Hepatocyte (in vitro differentiated cells): ENCODE measurements around the gene HOXB3. TPM values are rescaled to one million over a fixed set of nuclear protein-coding genes. Genes with fewer than 3 reads are reported as not detected.

Experiments used
- DNase-seq: peaks from one replicate; pipeline ENCODE4 v3.0.0-alpha.2; 2016; ENCODE audit warnings: low spot score
- H2AFZ ChIP-seq: fragments of 200-600 bp; sonication (generic); 2 replicates; pipeline ENCODE4 v1.6.0; 2016; ENCODE audit warnings: antibody characterized with exemption, mild to moderate bottlenecking
- H3K27ac ChIP-seq: fragments of 200-600 bp; sonication (generic); 2 replicates; pipeline ENCODE4 v1.5.1; 2016; ENCODE audit warnings: mild to moderate bottlenecking
- H3K27me3 ChIP-seq: fragments of 200-600 bp; sonication (generic); 2 replicates; pipeline ENCODE4 v1.6.1; 2016
- H3K36me3 ChIP-seq: fragments of 200-600 bp; sonication (generic); replicated peaks from 2 replicates; pipeline ENCODE4 v1.5.1; 2016; ENCODE audit warnings: low read depth; ENCODE audit not compliant: insufficient read depth
- H3K4me1 ChIP-seq: fragments of 200-600 bp; sonication (generic); 2 replicates; pipeline ENCODE4 v1.5.1; 2016; ENCODE audit warnings: mild to moderate bottlenecking, moderate library complexity; ENCODE audit not compliant: insufficient read depth
- H3K4me2 ChIP-seq: fragments of 200-600 bp; sonication (generic); 2 replicates; pipeline ENCODE4 v1.6.0; 2016
- H3K4me3 ChIP-seq: fragments of 200-600 bp; sonication (generic); 2 replicates; pipeline ENCODE4 v1.5.1; 2016; ENCODE audit warnings: mild to moderate bottlenecking
- H3K79me2 ChIP-seq: fragments of 200-600 bp; sonication (generic); 2 replicates; pipeline ENCODE4 v1.6.0; 2017; ENCODE audit warnings: mild to moderate bottlenecking
- H3K9me2 ChIP-seq: fragments of 200-600 bp; sonication (generic); replicated peaks from 2 replicates; pipeline ENCODE4 v1.6.0; 2017; ENCODE audit warnings: mild to moderate bottlenecking; ENCODE audit not compliant: insufficient read depth
- H3K9me3 ChIP-seq: fragments of 200-600 bp; sonication (generic); 2 replicates; pipeline ENCODE4 v1.5.1; 2016; ENCODE audit warnings: low read depth, mild to moderate bottlenecking
- H4K20me1 ChIP-seq: fragments of 200-600 bp; sonication (generic); 2 replicates; pipeline ENCODE4 v1.6.0; 2016; ENCODE audit warnings: mild to moderate bottlenecking; ENCODE audit not compliant: insufficient read depth, poor library complexity, severe bottlenecking
- EZH2 ChIP-seq: fragments of 200-600 bp; sonication (generic); IDR thresholded peaks from 2 replicates; pipeline ENCODE4 v1.6.1; 2016; ENCODE audit warnings: antibody characterized with exemption, mild to moderate bottlenecking, borderline replicate concordance
- EZH2phosphoT487 ChIP-seq: fragments of 200-600 bp; sonication (generic); IDR thresholded peaks from one replicate; pipeline ENCODE4 v1.6.1; 2018; ENCODE audit warnings: antibody characterized with exemption, mild to moderate bottlenecking, low read depth, moderate library complexity; ENCODE audit not compliant: unreplicated experiment, severe bottlenecking
- WGBS: methylation state at CpG from one replicate; pipeline ENCODE4 v1.1.6; 2016; ENCODE audit warnings: low lambda C conversion rate; ENCODE audit errors: missing lambda C conversion rate; 5-methylcytosine and 5-hydroxymethylcytosine counted together
- polyA plus RNA-seq: library from polyadenylated mRNA; unstranded; fragments of >200 nt; fragmentation: Nextera tagmentation; extraction: Ambion mirVana; gene quantifications from 2 replicates; pipeline ENCODE4 v1.2.1, GENCODE V29; 2016
- total RNA-seq: library from RNA; depleted of rRNA; stranded (reverse); fragments of >200 nt; gene quantifications from 2 replicates; pipeline ENCODE4 v1.2.3, GENCODE V29; 2014
- TF ChIP-seq, protein P1 (sequence below): fragments of 200-600 bp; sonication (generic); IDR thresholded peaks from 2 replicates; pipeline ENCODE4 v1.5.1; 2016; ENCODE audit warnings: antibody characterized with exemption, mild to moderate bottlenecking; ENCODE audit not compliant: poor library complexity

Gene HOXB3
- total and polyA plus RNA-seq, 2 experiments from 2014 or later: 1.8 to 5.9 TPM

DNA sequence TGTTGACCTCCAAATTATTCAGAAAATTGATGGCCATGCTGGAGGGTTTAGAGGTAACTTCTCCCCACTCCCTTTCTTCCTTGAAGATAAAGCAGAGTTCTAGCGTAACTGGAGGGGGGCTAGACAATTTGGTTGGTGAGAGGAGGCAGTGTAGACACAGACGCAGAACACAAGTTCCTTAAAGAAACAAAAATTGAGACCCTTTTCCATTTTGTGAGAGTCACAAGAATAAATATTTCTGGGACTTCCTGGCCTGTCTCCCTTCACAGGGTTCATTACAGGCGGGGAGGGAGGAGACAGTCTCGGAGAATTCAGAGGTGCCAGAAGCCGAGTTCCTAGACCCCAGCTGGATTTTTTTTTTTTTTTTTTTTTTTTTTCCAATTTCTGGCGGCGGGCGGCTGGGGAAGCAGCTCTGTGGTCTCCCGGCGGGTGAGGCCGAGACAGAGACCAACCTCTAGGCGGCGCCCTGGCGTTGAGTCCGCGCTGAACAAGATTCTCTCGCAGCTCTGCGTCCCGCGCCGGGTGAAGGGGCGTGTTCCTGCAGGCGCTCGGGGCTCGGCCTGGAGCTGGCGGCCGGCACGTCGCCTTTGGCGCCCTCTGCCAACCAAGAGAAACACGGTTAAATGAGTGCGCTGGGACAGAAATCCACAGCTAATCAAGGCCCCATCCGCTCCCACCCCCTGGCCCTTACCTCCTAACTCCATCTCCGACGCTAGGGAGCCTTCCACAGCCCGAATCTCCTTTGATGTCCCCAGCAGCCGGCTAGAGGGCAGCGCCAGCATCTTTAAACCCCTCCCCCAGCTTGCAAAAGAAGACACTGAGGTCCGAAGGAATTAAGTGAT lies 46.4 kb upstream of the HOXB3 start:
- Histone ChIP-seq H3K4me1 (no peaks in the 10 kb centered on the region), H2AFZ (no peak overlapping the region), H3K4me3 (no peak overlapping the region), H3K36me3 (no peaks in the 10 kb centered on the region), H3K27ac (no peak overlapping the region), H3K27me3 (peaks cover 98% of the 10 kb centered on the region), H3K79me2 (no peaks in the 10 kb centered on the region), H3K9me3 (no peaks in the 10 kb centered on the region), H3K4me2 (peak overlapping the region; percentile 53), H3K9me2 (no peaks in the 10 kb centered on the region), H4K20me1 (no peaks in the 10 kb centered on the region)
- TF ChIP-seq EZH2phosphoT487: peak; percentile 44
- peak; percentile 85 for TF ChIP-seq EZH2
- TF ChIP-seq, protein P1, sequence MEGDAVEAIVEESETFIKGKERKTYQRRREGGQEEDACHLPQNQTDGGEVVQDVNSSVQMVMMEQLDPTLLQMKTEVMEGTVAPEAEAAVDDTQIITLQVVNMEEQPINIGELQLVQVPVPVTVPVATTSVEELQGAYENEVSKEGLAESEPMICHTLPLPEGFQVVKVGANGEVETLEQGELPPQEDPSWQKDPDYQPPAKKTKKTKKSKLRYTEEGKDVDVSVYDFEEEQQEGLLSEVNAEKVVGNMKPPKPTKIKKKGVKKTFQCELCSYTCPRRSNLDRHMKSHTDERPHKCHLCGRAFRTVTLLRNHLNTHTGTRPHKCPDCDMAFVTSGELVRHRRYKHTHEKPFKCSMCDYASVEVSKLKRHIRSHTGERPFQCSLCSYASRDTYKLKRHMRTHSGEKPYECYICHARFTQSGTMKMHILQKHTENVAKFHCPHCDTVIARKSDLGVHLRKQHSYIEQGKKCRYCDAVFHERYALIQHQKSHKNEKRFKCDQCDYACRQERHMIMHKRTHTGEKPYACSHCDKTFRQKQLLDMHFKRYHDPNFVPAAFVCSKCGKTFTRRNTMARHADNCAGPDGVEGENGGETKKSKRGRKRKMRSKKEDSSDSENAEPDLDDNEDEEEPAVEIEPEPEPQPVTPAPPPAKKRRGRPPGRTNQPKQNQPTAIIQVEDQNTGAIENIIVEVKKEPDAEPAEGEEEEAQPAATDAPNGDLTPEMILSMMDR: peak; percentile 55
- DNase-seq: peak; percentile 90
- WGBS: 6% methylated on average over 37 of the region's 39 CpGs

- Histone ChIP-seq H3K9me3 (no peaks in the 10 kb centered on the region), H3K36me3 (no peaks in the 10 kb centered on the region), H4K20me1 (no peaks in the 10 kb centered on the region), H3K27me3 (peaks cover 98% of the 10 kb centered on the region), H2AFZ (no peak overlapping the region), H3K9me2 (no peaks in the 10 kb centered on the region), H3K4me3 (no peak overlapping the region), H3K27ac (no peak overlapping the region), H3K4me1 (no peaks in the 10 kb centered on the region), H3K4me2 (peak overlapping the region; percentile 64), H3K79me2 (no peaks in the 10 kb centered on the region)
- 35% methylated on average over 20 of the region's 20 CpGs for WGBS
- DNase-seq: no peak
- TF ChIP-seq EZH2 (no peak), EZH2phosphoT487 (no peak)
- TF ChIP-seq, protein P1: no peak
These were observed 44.6 kb upstream of the HOXB3 start for GRCh38 chr17:48634493-48635208.

DNA sequence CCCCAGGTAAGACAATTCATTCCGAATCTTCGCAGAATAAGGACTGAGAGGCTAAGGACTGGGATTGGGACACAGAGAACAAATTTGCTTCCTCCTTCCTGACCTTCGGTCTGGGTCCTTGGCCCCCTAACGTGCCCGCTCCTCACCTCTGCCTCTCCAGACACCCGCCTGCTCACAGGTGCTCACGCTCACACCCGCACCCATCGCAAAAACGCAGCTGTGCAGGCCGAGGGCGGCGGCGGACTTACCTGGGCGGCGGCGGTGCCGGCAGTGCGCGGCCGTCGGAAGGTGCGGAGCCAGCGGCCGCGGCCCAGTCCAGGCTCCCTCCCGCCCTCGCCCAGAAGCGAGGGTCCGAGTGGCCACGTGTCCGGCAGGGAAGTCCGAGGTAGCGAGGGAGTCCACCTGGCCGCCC lies 43.2 kb upstream of the HOXB3 start:
- DNase-seq: no peak
- Histone ChIP-seq H3K27me3 (peaks cover 98% of the 10 kb centered on the region), H3K4me3 (no peak overlapping the region), H3K9me3 (no peaks in the 10 kb centered on the region), H3K9me2 (no peaks in the 10 kb centered on the region), H2AFZ (peak overlapping the region; percentile 60), H3K27ac (no peak overlapping the region), H3K4me1 (no peaks in the 10 kb centered on the region), H4K20me1 (no peaks in the 10 kb centered on the region), H3K36me3 (no peaks in the 10 kb centered on the region), H3K4me2 (peak overlapping the region; percentile 64), H3K79me2 (no peaks in the 10 kb centered on the region)
- WGBS: 15% methylated on average over 29 of the region's 35 CpGs
- peak; percentile 90 for TF ChIP-seq EZH2
- no peak for TF ChIP-seq EZH2phosphoT487
